Stomach (tissue), 4 donors: ENCODE data around the gene FAM32A.
A peak's percentile ranks its signal among the peaks of the same experiment; 100 is the strongest.

Source experiments
- EP300 ChIP-seq: sonication (generic); formaldehyde crosslinking; IDR thresholded peaks from one replicate; pipeline ENCODE4 v1.6.1; 2017; ENCODE audit warnings: antibody characterized with exemption
- POLR2A ChIP-seq, 4 donors: fragments of 450-650 bp; IDR thresholded peaks; one replicate each; pipeline ENCODE4 v1.6.1; 2016; ENCODE audit warnings: antibody characterized with exemption in 4 of 4, control low read depth in 2 of 4, mild to moderate bottlenecking in 1 of 4, moderate library complexity in 1 of 4
- POLR2AphosphoS5 ChIP-seq, 3 donors: sonication (generic); formaldehyde crosslinking; IDR thresholded peaks; one replicate each; pipeline ENCODE4 v1.6.1; 2016; ENCODE audit warnings: antibody characterized with exemption in 3 of 3
- TF ChIP-seq, protein P1 (sequence below), 7 experiments: fragments of 450-650 bp in 4 of 7; fragments of 200-600 bp in 3 of 7; sonication (generic) in 3 of 7; IDR thresholded peaks; one replicate each; pipeline ENCODE4 v1.5.1; 2016 to 2019; ENCODE audit warnings: antibody characterized with exemption in 7 of 7, control low read depth in 2 of 7, mild to moderate bottlenecking in 1 of 7

DNA sequence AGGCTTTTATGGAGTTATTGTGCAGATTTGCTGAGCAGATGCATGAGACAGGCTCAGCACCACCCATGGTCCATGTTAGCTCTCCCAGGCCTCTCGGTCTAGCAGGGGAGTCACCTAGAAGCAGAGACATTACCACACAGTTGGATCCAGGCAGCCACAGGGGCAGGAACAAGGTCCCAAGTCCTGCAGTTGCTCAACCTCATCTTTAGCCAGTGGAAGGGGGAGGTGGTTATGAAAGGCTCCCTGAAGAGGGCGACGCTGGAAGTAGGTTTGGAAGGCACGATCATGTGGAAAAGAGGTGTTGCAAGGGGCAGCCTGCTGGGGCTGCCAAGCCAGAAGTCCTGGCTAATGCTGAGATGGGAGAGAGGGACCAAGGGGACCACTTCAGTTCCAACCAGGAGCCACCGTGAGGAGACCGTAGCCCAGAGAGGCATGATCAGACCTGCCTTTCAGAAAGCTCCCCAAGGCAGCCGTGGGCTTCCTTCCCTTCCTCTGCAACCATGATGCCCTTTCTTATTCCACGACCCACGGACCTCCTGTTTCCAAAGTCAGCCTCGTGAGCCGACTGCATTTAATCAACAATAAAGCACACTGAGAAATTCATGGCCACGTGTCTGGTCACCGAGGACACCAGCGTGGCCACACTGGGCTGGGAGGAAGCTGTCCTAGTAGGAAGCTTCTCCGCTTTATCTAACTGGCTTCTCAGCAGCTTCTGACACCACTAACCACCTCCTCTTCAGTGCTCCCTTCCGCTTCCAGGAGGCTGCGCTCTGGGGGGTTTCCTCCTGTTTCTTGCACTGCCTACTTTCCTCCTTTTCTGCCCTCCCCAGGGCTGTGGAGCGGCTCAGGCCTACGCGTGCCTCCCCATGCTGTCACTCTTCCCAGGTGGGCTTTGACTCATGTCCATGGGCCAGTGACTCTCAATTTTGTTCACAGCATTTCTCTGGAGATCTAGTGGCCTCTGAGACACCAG is 15.1 kb downstream of the FAM32A start:
- TF ChIP-seq POLR2A (IDR thresholded peaks at IDR 0.05) (no peak), POLR2AphosphoS5 (IDR thresholded peaks at IDR 0.05) (peak in 1 of 3 donors; percentile 11), EP300 (no peak)
- TF ChIP-seq, protein P1, sequence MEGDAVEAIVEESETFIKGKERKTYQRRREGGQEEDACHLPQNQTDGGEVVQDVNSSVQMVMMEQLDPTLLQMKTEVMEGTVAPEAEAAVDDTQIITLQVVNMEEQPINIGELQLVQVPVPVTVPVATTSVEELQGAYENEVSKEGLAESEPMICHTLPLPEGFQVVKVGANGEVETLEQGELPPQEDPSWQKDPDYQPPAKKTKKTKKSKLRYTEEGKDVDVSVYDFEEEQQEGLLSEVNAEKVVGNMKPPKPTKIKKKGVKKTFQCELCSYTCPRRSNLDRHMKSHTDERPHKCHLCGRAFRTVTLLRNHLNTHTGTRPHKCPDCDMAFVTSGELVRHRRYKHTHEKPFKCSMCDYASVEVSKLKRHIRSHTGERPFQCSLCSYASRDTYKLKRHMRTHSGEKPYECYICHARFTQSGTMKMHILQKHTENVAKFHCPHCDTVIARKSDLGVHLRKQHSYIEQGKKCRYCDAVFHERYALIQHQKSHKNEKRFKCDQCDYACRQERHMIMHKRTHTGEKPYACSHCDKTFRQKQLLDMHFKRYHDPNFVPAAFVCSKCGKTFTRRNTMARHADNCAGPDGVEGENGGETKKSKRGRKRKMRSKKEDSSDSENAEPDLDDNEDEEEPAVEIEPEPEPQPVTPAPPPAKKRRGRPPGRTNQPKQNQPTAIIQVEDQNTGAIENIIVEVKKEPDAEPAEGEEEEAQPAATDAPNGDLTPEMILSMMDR (IDR thresholded peaks at IDR 0.05), result no peak
